ENCODE measurements around the gene PCNX2.

The PCNX2 gene

GRCh38 chr1:233327651-233328141 lies 32.2 kb upstream of the PCNX2 start, which contains the start of gene MAP3K21 (continued):
- TF ChIP-seq ZSCAN18 (tag by site-specific recombination; IDR thresholded peaks at IDR 0.05), result no peak
- TF ChIP-seq SP2 (tag by site-specific recombination; IDR thresholded peaks at IDR 0.05), result no peak

GRCh38 chr1:233326811-233327650 lies 31.5 kb upstream of the PCNX2 start:
- Histone ChIP-seq H3K4me3 (ENCODE audit: low read depth, low read length) (peak overlapping the region; percentile 53), H3K36me3 (ENCODE audit: control insufficient read depth in 2 of 2, insufficient read depth in 1 of 2, low read length in 2 of 2) (peaks cover 0 to 2% of the 10 kb centered on the region in 2 experiments; a peak in 1 of 3 replicates), H3K4me1 (ENCODE audit: control insufficient read depth, insufficient read depth, low read length) (peaks cover 14% of the 10 kb centered on the region; the same call in 1 of the 2 replicates), H3K9me3 (ENCODE audit: control insufficient read depth, insufficient read depth, low read depth, low read length) (no peaks in the 10 kb centered on the region), H3K27ac (ENCODE audit: extremely low read depth, low read depth, low read length) (peak overlapping the region; percentile 69)
- ChIA-PET CTCF (interaction anchor here (0.6 to 2.4 kb wide), 2 partner anchors 23 to 492 kb away, joined by 9 to 20 read pairs; no protein-coding TSS in a partner anchor), POLR2A (interaction anchor here (0.8 to 1.7 kb wide), 3 partner anchors 13 to 34 kb away, joined by 3 to 5 read pairs (median 4); no protein-coding TSS in a partner anchor)
- TF ChIP-seq GLIS1 (tag by site-specific recombination; IDR thresholded peaks at IDR 0.05), result peak; percentile 56
- TF ChIP-seq PRDM2 (tag by site-specific recombination; IDR thresholded peaks at IDR 0.05; ENCODE audit: borderline replicate concordance), result no peak
- no peak; the same call in 1 of the 2 replicates for TF ChIP-seq ZFP37 (tag by site-specific recombination; IDR thresholded peaks at IDR 0.05)
- TF ChIP-seq ZNF280C (tag by site-specific recombination; IDR thresholded peaks at IDR 0.05), result no peak
- no peak for TF ChIP-seq ZNF302 (tag by site-specific recombination; IDR thresholded peaks at IDR 0.05; ENCODE audit: low read depth)
- no peak for TF ChIP-seq YY2 (tag by site-specific recombination; IDR thresholded peaks at IDR 0.05)
- TF ChIP-seq SP2 (tag by site-specific recombination; IDR thresholded peaks at IDR 0.05), result peak; percentile 86
- TF ChIP-seq, protein P1, sequence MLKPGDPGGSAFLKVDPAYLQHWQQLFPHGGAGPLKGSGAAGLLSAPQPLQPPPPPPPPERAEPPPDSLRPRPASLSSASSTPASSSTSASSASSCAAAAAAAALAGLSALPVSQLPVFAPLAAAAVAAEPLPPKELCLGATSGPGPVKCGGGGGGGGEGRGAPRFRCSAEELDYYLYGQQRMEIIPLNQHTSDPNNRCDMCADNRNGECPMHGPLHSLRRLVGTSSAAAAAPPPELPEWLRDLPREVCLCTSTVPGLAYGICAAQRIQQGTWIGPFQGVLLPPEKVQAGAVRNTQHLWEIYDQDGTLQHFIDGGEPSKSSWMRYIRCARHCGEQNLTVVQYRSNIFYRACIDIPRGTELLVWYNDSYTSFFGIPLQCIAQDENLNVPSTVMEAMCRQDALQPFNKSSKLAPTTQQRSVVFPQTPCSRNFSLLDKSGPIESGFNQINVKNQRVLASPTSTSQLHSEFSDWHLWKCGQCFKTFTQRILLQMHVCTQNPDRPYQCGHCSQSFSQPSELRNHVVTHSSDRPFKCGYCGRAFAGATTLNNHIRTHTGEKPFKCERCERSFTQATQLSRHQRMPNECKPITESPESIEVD (tag by site-specific recombination; IDR thresholded peaks at IDR 0.05), result no peak
- no peak for TF ChIP-seq FEZF1 (tag by site-specific recombination; IDR thresholded peaks at IDR 0.05)
- peak; percentile 83; the same call in 1 of the 2 replicates for TF ChIP-seq ZNF324 (tag by site-specific recombination; IDR thresholded peaks at IDR 0.05)
- TF ChIP-seq KLF16 (tag by site-specific recombination; IDR thresholded peaks at IDR 0.05), result peak; percentile 95
- no peak for TF ChIP-seq ZNF785 (tag by site-specific recombination; IDR thresholded peaks at IDR 0.05)
- TF ChIP-seq ZNF16 (tag by site-specific recombination; IDR thresholded peaks at IDR 0.05; ENCODE audit: low read depth), result no peak
- peak; percentile 48; the same call in 1 of the 2 replicates for TF ChIP-seq ZNF639 (tag by site-specific recombination; IDR thresholded peaks at IDR 0.05)
- no peak for TF ChIP-seq ZNF274 (IDR thresholded peaks at IDR 0.05; ENCODE audit: low read length)
- no peak for TF ChIP-seq ZNF274 (tag by site-specific recombination; IDR thresholded peaks at IDR 0.05; ENCODE audit: borderline replicate concordance)
- peak; percentile 91 for TF ChIP-seq KLF9 (tag by site-specific recombination; IDR thresholded peaks at IDR 0.05; ENCODE audit: low read depth)
- peak; percentile 19; the same call in 1 of the 2 replicates for TF ChIP-seq ZNF558 (tag by site-specific recombination; IDR thresholded peaks at IDR 0.05)
- no peak for TF ChIP-seq ZNF670 (tag by site-specific recombination; IDR thresholded peaks at IDR 0.05; ENCODE audit: low read depth)
- peak; percentile 34; the same call in 1 of the 2 replicates for TF ChIP-seq ZNF76 (tag by site-specific recombination; IDR thresholded peaks at IDR 0.05; ENCODE audit: borderline replicate concordance, low read depth)
- TF ChIP-seq ZNF19 (tag by site-specific recombination; IDR thresholded peaks at IDR 0.05; ENCODE audit: low read depth), result no peak
